CD4-positive, alpha-beta T cell treated with Interleukin-15 for 1 hour (primary cell): ENCODE results near the gene ANKDD1A.

Source experiments
- DNase-seq: peaks from one replicate; pipeline ENCODE4 v3.0.0-alpha.2; 2020

ANKDD1A gene

GRCh38 chr15:64896371-64897069, 15.2 kb upstream of the ANKDD1A start:
- DNase-seq: no peak

DNA sequence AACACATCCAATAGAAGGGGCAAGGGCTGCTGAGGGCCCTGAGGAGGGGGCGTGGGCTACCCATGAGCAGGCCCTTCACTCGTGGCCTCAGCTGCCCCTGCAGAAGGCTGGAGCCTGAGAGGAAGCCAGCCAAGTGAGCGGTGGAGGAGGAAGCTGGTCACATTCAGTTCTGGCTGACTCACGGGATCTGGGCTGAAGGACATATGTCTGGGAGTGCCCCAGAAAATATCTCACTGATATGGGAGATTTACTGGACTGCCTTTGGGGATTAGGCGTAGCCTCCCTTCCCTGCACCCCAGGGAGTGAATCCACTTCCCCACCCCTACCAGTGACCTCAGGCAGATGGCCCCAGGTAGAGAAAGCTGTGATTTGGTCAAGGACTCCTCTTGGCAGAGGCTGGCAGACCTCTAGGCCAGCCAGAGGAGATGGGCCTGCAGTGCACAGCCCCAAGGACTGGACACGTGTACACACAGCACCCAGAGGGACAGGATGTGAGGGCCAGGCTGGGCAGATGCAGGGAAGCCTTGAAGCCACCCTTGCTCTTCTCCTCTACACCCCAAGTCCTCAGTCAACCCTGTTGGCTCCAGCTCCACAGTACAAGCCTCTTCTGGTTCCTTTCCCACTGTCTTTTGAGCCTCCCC, 14.2 kb upstream of the ANKDD1A start:
- DNase-seq: peak; percentile 60

GRCh38 chr15:64898406-64898805, 13.3 kb upstream of the ANKDD1A start:
- DNase-seq: no peak

- DNase-seq: no peak
Observed at GRCh38 chr15:64901141-64901540, 10.6 kb upstream of the ANKDD1A start.

GRCh38 chr15:64901914-64902313, 9.8 kb upstream of the ANKDD1A start:
- DNase-seq: no peak

DNA sequence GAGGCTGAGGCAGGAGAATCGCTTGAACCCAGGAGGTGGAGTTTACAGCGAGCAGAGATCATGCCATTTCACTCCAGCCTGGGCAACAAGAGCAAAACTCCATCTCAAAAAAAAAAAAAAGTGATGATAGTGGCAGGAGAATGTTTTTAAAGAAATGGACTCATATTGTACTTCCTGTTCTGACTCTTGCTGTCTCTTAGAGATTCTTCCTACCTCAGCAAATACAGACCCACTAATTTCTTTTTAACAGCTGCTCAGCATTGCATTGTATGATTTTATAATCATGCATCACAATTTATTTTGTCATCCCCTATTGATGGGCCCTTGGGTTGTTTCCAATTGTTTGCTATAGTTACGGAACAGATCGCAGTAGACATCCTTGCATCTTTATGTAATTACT, 8.8 kb upstream of the ANKDD1A start:
- DNase-seq: no peak

DNA sequence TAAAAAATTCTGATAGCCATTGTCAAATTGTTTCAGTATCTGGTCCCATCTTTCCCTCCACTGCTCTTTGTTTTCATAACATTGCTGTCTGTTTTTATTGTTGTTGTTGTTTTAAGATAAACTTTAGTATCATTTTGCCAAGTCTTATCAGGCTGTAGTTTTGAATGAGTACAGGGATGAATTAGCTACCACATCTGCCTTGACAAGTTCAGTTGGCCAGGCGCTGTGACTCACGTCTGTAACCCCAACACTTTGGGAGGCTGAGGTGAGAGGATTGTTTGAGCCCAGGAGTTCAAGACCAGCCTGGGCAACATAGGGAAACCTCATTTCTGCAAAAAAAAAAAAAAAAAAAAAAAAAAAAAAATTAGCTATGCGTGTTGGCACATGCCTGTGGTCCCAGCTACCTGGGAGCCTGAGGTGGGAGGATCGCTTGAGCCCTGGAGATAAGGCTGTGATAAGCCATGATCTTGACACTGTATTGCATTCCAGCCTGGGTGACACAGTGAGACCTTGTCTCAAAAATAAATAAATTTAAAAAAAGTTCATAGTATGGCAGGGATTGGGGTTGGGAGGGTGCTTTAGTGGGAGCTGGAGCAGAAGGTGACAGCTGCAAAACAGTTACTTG, 8.3 kb upstream of the ANKDD1A start:
- DNase-seq: no peak

DNA sequence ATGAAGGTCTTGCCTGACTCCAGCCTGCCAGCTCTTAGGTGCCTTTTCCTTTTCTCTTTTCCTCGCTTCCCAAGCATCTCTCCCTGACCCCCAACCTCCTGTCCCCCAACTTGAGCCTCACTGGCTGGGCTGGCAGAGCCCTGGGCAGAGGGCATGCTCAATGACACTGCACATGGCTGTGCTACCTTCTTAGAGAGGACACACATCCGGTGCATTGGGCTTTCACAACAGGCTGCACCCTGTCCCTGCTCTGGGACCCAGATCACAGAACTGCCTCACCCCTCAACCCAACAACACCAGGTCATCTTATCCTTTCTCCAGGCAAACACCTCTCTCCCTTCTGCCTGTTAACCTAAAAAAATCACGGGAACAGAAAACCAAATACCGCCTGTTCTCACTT, 7.5 kb upstream of the ANKDD1A start:
- no peak for DNase-seq

DNA sequence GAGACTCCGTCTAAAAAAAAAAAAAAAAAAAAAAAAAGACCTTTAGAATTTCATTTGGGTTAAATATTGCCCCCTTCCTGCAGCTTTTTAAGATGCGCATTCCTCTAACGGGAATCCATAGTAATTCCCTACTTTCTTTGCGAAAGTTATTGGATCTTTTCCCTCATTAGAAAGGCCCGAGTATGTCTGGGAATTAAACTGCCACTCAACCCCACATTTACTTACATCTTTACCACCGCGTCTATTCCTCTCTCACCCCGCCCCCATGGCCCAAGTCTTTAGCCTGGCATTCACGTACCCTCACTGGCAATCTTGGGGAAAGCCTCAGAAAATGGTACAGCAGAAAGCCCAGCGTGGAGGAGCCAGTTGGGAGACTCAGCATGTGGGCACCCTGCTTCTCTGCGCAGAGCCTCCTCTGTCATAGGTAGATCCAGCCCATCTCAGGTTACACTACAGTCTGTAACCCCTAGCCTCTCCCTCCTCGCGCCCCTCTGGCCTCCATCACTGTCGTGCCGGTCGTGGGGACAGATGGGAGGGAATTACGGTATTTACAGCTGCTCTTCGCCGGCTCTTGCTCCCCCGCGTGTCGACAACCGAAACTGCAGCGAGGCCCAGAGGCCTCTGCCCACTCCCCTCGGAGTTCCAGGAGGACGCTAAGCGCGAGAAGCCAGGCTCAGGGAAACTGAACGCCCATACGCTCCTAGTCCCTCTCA, 6.4 kb upstream of the ANKDD1A start:
- DNase-seq: peak; percentile 79

DNA sequence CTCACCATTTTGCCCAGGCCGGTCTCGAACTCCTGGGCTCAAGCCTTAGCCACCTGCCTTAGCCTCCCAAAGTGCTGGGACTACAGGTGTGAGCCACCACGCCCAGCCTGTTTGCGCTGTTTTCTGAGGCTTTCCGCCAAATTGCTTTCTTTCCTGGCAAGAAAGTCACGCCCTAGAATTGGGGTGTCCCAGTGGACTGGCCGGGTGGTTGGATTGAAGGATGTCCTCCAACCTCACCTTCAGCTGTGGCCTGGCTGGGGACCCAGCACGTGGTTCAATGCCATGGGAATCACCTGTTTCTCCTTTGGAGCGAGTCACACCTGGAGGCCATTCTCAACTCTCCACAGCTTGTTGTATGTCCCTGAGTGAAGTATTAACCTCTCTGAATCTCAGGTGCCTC, 5.8 kb upstream of the ANKDD1A start:
- DNase-seq: no peak

DNA sequence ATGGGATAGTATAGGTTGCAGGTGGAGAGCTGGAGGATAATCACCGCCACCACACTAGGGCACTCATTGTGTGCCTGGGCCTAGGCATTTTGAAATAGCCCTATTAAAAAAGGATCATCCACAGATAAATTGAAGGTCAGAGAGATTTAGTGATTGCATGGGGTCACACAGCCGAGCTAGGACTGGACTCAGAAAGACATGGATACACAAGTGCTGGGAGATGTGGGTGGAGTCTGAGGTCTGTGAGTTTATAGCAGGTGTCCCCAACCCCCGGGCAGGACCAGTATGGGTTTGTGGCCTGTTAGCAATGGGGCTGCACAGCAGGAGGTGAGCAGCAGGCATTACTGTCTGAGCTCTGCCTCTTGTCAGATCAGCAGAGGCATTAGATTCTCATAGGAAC, 5.3 kb upstream of the ANKDD1A start:
- no peak for DNase-seq

- no peak for DNase-seq
Observed at GRCh38 chr15:64907991-64908390, 3.7 kb upstream of the ANKDD1A start.

- no peak for DNase-seq
Observed at GRCh38 chr15:64909546-64909945, 2.2 kb upstream of the ANKDD1A start.

- DNase-seq: no peak
Observed at GRCh38 chr15:64912379-64913325, 950 bp downstream of the ANKDD1A start.

DNA sequence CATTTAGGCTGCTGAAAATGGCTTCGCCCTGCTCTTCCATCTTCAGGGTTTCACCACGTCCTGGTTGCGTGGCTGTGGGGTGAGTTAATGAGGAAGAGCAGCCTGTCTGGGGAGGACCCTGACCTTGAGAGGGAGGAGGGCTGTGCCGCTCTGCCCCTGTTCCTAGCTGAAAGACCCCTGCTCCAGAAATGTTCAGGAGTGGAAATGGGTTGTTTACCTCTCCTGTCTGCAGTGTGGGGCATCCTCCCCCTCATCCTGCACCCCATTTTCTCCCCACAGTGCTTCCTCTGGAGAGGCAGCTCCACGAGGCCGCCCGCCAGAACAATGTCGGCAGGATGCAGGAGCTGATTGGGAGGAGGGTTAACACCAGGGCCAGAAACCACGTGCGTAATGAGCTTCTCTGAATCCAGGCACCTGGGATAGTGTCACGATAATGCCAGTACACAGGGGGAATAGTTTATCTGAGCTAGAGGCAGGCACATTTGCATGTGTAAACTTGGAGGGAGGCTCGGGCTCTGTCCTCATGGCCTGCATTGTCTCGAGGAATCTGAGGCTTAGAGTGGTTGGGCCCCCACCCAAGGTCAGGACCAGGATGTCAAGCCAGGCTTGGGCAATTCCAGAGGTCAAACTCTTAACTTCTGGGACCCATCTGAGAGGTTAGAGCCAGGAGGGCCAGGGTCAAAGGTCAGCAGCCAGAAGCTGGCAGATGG, 4.0 kb downstream of the ANKDD1A start:
- no peak for DNase-seq

DNA sequence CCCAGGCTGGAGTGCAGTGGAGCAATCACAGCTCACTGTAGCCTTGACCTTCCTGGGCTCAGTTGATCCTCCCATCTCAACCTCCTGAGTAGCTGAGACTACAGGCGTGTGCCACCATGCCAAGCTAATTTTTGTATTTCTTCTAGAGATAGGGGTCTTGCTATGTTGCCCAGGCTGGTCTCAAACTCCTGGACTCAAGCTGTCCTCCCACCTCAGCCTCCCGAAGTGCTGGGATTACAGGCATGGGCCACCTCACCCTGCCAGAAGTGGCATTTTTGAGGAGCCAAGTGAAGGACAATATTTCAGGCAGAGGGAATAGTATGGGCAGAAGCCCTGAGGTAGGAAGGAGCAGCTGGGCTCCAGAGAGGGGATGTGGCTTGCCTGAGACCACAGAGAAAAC, 4.7 kb downstream of the ANKDD1A start:
- no peak for DNase-seq

GRCh38 chr15:64917211-64917610, 5.5 kb downstream of the ANKDD1A start:
- no peak for DNase-seq

- DNase-seq: no peak
Observed at GRCh38 chr15:64919721-64920120, 8.0 kb downstream of the ANKDD1A start.

DNA sequence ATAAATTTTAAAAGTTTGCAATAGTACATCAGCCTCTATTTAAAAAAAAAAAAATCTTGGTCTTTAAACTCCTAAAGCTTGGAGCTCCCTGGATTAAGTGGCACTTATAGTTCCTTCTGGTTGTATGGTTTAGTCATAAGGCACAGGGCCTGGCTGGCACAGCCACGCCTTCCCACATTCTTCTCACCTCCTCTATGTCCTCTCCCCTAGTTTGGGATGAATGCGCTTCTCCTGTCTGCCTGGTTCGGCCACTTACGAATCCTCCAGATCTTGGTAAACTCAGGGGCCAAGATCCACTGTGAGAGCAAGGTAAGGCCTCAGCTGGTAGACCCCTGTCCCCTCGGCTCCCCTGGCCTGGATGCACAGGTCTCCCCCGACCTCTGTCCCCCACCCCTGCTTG, 10.0 kb downstream of the ANKDD1A start:
- no peak for DNase-seq

- DNase-seq: no peak
Observed at GRCh38 chr15:64923546-64923945, 11.8 kb downstream of the ANKDD1A start.

DNA sequence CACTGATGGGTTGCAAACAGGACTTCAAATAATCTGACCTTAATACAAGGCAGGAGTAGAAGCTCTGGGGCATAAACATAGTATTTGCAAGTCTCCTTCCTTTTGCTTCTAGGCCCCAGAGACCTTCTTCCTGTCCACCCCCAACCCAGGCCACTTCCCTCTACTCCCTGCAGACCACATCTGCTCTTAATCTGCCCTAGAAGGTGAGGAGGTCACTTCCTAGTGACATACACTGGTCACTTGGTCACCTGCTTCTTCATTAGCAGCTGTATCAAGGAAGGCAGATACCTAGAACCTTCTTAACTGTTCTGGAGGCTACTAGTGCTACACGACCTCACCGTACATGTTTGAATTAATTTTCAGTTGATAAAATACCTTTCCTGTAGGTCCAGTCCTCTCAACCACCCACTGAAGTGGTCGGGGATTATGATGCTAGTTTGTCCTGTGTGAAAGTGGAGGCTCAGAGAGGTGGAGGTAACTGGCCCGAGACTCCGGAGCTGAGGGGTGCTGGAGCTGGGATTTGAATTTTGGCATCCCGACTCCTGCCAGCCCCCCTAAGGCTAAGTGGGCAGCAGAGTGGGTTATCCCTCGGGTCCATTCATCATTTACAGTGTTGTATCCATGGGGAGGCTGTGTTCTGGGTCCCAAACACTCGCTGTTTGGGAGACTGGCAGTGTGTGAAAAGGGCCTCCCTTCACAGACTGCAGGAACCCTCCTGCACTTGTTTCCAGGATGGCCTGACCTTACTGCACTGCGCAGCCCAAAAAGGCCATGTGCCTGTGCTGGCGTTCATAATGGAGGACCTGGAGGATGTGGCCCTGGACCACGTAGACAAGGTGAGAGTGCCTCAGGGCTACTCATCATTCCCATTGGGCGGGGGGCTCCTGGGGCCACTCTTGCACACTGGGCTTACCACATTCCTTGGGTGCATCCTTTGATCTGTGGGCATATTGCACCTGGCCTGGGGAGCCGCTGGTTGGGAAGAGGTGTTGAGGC, 13.9 kb downstream of the ANKDD1A start:
- DNase-seq: no peak
